Right lobe of liver (tissue), 4 donors: ENCODE measurements around the gene AKNA.

Source experiments
- CTCF ChIP-seq, 4 donors: fragments of 200-600 bp in 3 of 4; fragments of 450-650 bp in 1 of 4; IDR thresholded peaks; one replicate each; pipeline versions ENCODE4 v1.5.1 to v1.8.0; 2016 to 2022; ENCODE audit warnings: antibody characterized with exemption in 4 of 4, mild to moderate bottlenecking in 2 of 4
- POLR2A ChIP-seq: fragments of 450-650 bp; IDR thresholded peaks from one replicate; pipeline ENCODE4 v1.6.1; 2017; ENCODE audit warnings: antibody characterized with exemption, mild to moderate bottlenecking
- donor health status: DM: no; HTN: no; CAD: no.
- donor health status: DM: no; HTN: no; CAD: no.
- donor health status: DM: no; HTN: yes; CAD: no.

GRCh38 chr9:114341152-114341830 is 46.5 kb downstream of the AKNA start:
- TF ChIP-seq CTCF (IDR thresholded peaks at IDR 0.05) (no peak), POLR2A (no peak)
